GM11168 (cell line): ENCODE results near the gene TTC38.

Experiments
- in situ Hi-C: fragments of 300-500 bp; cut with MboI; formaldehyde crosslinking; loops from one replicate; pipeline ENCODE4 v1.12.0; 2022; ENCODE audit warnings: low sequenced_read_pairs; ENCODE audit not compliant: unreplicated experiment

The TTC38 gene

GRCh38 chr22:46320716-46321386, 53.0 kb downstream of the TTC38 start:
- in situ Hi-C loops = no loop called here

GRCh38 chr22:46322711-46323110, 54.9 kb downstream of the TTC38 start:
- in situ Hi-C loops = no loop called here

GRCh38 chr22:46323162-46323561, 55.4 kb downstream of the TTC38 start:
- in situ Hi-C loops = no loop called here

GRCh38 chr22:46326066-46326680, 58.4 kb downstream of the TTC38 start:
- in situ Hi-C loops = no loop called here

- in situ Hi-C loops = no loop called here
Measured at GRCh38 chr22:46327691-46328465, 60.1 kb downstream of the TTC38 start.

- in situ Hi-C loops = no loop called here
Measured at GRCh38 chr22:46328797-46329196, 61.0 kb downstream of the TTC38 start.

- in situ Hi-C loops = no loop called here
Measured at GRCh38 chr22:46329616-46330015, 61.8 kb downstream of the TTC38 start.

GRCh38 chr22:46330426-46330825, 62.6 kb downstream of the TTC38 start:
- in situ Hi-C loops = no loop called here

- in situ Hi-C loops = no loop called here
Measured at GRCh38 chr22:46331496-46331895, 63.7 kb downstream of the TTC38 start.

- in situ Hi-C loops = no loop called here
Measured at GRCh38 chr22:46335201-46336118, 67.7 kb downstream of the TTC38 start, which contains the start of gene TRMU. TSS of gene TRMU (plus strand) at chr22:46335714. CDS start at chr22:46335765, 51 bp downstream.

GRCh38 chr22:46336119-46337078, 68.6 kb downstream of the TTC38 start:
- in situ Hi-C loops = no loop called here

GRCh38 chr22:46337870-46338269, 70.1 kb downstream of the TTC38 start:
- in situ Hi-C loops = no loop called here

GRCh38 chr22:46338636-46339035, 70.8 kb downstream of the TTC38 start:
- in situ Hi-C loops = no loop called here

GRCh38 chr22:46339956-46340355, 72.1 kb downstream of the TTC38 start:
- in situ Hi-C loops = no loop called here

- in situ Hi-C loops = no loop called here
Measured at GRCh38 chr22:46340676-46341075, 72.9 kb downstream of the TTC38 start.
